ENCODE data around the gene PRAMEF5.
"Not testable (repeated sequence)": the region's sequence is repeated elsewhere in the genome, so short reads cannot be mapped to it uniquely, and the experiment has no call there.

The PRAMEF5 gene

DNA sequence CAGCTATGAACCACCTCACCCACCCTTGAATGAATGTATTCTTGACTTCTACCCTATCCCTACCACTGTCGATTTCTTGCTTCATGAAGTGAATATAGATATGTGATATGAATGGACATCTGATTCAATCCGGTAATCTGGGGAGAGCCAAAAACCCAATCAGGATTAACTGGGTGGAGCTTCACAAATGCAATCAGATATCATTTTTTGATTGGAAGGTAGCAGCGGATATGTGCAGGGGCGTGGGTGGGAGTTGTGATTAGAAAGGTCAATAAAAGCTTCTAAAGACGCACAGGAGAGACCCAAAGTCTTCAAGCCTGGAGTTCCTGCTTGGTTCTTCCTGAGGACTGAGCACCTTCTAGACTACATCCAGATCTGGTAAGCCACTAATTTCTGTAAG is at the start of gene PRAMEF5:
Gene PRAMEF5 (plus strand): TSS at position 301 of the 400 bp plus-strand sequence. CDS start 5,071 bp downstream, outside the sequence.
- DNase-seq (ENCODE audit: low read depth in 2 of 2): not testable (repeated sequence)

DNA sequence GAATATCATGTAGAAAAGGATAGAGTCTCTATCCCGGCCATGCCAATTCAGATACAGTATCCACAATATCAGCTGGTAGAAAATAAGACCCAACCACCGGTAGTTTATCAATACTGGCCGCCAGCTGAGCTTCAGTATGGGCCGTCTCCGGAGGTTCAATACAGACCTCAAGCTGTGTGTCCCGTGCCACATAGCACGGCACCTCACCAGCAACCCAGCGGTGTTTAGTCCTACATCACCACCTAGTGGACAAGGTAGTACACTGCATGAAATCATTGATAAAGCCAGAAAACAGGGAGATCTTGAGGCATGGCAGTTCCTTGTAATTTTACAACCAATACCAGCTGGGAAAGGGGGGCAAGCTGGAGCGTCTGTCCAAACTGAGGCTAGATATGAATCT is 45.3 kb upstream of the PRAMEF5 start:
- not testable (repeated sequence) for DNase-seq (ENCODE audit: low read depth in 2 of 2)

DNA sequence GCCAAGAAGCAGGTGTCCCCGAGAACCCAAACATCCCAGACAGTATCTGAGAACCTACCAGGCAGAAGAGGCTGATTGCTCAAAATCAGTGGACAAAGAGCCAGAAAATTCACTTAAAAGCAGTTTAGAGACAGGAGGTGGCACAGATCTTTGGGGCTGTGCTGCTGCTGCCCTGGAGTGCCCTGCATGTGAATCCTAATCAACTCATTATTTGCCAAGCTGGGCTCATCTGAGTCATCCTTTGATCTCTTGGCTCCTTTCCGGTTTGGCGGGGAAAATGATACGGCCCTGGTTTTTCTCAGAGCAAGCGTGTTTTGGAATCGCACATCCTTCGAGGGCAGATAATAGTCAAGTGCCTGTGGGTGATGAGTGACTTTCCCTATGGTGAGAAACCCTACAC is 37.4 kb upstream of the PRAMEF5 start:
- DNase-seq (ENCODE audit: low read depth in 2 of 2): not testable (repeated sequence)

DNA sequence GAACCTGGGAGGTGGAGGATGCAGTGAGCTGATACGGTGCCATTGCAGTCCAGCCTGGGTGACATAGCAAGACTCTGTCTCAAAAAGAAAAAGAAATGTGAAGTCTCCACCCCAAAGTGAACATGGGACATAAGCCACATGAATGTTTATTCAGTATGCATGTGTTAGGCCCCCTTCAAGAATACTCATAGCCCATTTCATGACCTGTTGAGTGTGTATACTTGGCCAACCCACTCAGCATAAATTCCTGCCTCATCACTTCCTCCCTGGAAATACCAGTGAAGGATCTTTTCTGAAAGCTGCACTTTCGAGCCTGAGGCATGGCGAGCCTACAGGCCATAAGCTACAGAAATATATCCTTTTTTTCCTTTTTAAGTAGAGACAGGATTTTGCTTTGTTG is 34.8 kb upstream of the PRAMEF5 start:
- not testable (repeated sequence) for DNase-seq (ENCODE audit: low read depth in 2 of 2)

DNA sequence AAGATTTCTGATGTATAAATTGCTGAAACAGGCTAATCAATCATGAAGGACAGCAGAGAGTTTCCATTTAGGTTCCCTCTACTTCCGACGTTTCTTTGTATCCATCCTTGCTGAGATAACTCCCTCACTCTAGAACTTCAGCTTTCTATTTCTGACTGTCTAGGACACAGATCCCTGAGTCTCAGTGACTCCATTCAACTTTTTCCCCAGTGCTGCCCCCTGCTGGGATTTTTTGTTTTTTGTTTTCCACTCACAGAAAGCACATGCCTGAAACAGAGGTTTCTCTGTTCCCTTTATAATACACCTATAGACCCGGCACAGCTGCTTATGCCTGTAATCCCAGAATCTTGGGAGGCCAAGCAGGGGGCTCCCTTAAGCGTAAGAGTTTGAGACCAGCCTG is 31.2 kb upstream of the PRAMEF5 start:
- not testable (repeated sequence) for DNase-seq (ENCODE audit: low read depth in 2 of 2)

DNA sequence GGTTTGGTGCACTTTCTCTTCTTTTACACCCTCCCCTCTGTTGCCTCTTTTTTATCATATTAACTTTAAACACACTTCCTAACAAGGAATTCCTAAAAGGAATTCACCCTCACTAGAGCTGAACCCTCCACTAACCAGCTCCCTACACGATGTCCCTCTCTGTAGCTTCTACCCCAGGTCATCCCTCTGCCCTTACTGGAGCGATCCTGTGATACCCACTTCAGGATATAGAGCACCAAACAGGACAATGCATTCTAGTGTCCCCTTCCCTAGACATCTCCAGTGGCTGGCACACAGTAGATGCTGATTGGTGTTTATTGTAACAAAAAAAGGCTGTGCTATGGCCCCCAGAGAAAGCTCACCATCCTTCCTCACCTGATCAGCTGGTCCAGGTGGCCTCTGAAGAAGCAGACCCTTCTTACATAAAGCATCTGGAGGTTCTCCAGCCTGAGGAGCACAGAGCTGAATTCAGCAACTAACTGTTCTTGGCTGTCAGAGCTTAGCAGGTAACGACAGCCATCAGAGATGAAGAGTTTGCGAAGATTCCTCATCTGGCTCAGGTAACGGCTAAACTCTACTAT is 29.4 kb upstream of the PRAMEF5 start:
- no peak for DNase-seq (ENCODE audit: low read depth in 2 of 2)

DNA sequence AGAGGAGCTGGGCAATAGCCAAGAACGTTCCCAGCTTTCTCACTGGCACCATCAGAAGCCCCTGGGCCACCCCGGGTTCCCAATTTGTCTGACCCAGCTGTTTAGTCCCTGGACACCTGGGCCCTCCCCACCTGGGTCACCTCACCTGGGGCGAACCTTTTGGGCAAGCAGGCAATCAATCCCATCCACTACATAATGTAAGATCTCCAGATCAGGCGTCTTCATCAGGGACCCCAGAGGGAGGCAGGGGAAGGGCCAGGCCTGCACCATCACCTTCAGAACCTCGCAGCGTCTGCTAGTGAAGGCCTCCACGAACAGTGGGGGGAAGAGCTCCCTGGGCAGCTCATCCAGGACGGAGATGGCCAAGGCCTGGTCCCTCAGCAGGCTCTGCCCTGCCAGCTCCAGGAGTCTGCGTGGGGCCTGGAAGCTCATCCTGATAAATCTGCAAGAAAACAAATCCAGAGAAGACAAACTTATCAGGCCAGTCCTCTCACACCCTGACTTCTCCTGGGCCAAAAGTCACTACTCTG is 28.3 kb upstream of the PRAMEF5 start, which contains the start of gene PRAMEF18:
Gene PRAMEF18 (minus strand): TSS at position 480 of the 530 bp plus-strand sequence. CDS start 48 bp downstream, at position 432.
- not testable (repeated sequence) for DNase-seq (ENCODE audit: low read depth in 2 of 2)

DNA sequence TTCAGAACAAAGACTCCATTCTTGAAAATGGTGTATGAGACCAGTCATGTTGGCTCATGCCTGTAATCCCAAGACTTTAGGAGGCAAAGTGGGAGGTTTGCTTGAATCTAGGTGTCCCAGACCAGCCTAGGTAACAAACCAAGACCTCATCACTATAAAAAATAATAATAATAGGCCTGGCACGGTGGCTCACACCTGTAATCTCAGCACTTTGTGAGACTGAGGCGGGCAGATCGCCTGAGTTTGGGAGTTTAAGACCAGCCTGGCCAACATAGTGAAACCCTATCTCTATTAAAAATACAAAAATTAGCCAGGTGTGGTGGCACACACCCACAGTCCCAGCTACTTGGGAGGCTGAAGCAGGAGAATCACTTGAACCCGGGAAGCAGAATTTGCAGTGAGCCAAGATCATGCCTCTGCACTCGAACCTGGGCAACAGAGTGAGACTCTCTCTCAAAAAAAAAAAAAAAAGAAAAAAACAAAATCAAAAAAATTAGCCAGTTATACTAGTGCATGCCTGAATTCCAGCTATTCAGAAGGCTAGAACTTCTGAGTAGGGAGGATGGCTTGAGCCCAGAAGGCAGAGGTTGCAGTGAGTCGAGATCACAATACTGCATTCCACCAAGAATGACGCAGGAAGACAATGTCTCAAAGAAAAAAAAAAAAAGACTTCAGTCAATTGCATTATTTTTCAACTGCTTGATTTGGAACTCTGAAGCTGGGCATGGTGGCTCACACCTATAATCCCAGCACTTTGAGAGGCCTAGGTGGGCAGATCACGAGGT is 26.5 kb upstream of the PRAMEF5 start:
- DNase-seq (ENCODE audit: low read depth in 2 of 2): not testable (repeated sequence)

DNA sequence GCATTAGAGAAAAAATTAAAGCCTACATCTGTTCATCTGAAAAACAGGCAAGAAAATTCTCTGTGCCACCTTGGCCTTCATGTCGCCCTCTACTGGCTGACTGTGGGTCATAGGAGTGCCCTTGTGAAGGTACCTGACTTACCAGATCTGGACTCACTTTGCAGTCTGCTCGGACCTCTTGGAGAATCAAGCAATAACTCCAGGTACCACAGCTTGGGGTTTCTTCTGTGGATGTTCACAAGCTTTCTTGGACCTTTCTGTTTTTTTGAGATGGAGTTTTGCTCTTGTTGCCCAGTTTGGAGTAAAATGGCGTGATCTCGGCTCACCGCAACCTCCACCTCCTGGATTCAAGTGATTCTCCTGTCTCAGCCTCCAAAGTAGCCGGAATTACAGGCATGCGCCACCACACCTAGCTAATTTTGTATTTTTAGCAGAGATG is 25.6 kb upstream of the PRAMEF5 start:
- DNase-seq (ENCODE audit: low read depth in 2 of 2): peak in 1 of 2 donors; percentile 25

DNA sequence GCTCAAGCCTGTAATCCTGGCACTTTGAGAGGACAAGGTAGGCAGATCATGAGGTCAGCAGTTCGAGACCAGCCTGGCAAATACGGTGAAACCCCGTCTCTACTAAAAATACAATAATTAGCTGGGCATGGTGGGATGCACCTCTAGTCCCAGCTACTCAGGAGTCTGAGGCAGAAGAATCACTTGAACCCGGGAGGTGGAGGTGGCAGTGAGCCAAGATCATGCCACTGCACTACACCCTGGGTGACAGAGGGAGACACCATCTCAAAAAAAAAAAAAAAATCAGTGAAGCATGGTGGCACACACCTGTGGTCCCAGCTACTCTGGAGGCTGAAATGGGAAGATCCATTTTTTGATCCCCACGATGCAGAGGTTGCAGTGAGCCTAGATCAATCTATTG is 23.9 kb upstream of the PRAMEF5 start:
- DNase-seq (ENCODE audit: low read depth in 2 of 2): not testable (repeated sequence)

DNA sequence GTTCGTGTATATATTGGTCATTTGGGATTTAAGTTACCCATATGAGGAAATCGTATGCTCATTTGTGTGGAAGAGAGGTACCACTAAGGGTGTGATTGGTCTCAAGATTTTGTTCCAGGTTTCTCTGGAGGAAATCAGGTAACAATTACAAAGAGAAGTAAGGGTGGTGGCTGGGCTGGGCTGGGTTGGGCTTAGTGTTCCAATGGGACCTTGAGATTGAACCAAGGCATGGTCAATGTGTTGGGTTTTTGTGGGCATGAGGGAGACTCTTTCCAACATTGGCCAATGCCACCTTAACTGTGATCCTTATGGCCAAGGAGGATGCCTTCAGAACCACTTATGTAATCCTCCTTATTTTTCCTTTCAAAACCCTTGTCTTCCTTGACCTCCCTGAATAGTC is 23.4 kb upstream of the PRAMEF5 start:
- DNase-seq (ENCODE audit: low read depth in 2 of 2): not testable (repeated sequence)

DNA sequence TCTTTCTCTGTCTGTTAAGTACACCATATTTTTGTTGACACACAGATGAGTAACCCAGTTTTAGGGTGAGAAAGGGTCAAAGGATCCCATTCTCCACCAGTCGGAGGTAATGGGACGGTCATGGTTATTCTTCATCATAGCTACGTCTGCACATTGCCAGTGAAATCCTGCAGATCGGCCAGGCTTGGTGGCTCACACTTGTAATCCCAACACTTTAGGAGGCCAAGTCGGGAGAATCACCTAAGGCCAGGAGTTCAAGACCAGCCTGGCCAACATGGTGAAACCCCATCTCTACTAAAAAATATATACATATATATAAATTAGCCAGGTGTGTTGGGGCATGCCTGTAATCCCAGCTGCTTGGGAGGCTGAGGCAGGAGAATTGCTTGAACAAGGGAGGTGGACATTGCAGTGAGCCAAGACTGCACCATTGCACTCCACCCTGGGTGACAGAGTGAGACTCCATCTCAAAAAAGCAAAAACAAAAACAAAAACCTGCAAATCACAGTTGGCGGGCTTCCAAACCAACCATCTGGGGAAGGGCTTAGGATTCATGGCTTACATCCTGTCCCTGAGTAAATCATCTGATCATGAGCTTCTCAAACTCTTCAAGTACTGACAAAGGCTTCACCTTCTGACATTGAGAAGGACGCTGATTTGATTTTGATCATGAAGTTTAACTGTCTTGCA is 22.8 kb upstream of the PRAMEF5 start:
- DNase-seq (ENCODE audit: low read depth in 2 of 2): not testable (repeated sequence)

DNA sequence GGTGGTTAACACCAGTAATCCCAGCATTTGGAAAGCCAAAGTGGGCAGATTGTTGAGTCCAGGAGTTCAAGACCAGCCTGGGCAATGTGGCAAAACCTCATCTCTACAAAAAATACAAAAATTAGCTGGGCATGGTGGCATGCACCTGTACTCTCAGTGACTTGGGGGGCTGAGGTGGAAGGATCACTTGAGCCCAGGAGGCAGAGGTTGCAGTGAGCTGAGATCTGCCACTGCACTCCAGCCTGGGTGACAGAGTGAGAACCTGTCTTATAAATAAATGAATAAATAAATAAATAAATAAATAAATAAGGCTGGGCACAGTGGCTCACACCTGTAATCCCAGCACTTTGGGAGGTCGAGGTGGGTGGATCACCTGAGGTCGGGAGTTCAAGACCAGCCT is 21.9 kb upstream of the PRAMEF5 start:
- DNase-seq (ENCODE audit: low read depth in 2 of 2): not testable (repeated sequence)

DNA sequence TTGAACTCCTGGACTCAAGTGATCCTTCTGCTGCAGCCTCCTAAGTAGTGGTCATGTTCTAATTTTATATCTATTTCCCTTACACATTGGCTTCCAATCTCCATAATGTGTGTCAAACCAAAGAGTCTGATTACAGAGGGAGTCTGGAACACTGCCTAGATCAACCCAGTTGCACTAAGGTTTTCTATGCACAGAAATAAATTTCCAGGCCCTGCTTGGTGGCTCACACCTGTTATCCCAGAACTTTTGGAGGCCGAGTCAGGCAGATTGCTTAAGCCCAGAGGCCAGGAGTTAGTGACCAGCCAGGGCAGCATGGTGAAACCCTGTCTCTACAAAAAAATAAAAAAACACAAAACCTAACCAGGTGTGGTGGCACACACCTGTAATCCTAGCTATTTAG is 19.9 kb upstream of the PRAMEF5 start:
- not testable (repeated sequence) for DNase-seq (ENCODE audit: low read depth in 2 of 2)

DNA sequence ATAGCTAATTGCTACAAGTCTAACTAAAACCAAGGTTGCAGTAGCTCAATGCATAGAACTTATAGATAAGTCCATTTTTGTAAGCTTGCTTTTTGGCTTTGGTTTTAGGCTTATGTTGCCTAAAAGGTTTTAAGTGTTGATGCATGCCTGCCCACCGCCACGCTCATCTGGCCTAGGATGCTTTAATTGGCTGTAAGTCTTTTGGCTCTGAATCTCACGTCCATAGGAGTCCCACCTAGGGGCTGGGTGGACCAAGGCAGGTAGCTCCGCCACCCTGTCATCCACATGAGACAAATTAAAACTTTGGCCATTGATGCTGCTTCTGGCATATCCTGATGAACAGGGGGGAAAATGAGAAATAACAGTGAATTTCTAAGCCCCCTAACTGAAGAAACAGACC is 16.4 kb upstream of the PRAMEF5 start:
- not testable (repeated sequence) for DNase-seq (ENCODE audit: low read depth in 2 of 2)

DNA sequence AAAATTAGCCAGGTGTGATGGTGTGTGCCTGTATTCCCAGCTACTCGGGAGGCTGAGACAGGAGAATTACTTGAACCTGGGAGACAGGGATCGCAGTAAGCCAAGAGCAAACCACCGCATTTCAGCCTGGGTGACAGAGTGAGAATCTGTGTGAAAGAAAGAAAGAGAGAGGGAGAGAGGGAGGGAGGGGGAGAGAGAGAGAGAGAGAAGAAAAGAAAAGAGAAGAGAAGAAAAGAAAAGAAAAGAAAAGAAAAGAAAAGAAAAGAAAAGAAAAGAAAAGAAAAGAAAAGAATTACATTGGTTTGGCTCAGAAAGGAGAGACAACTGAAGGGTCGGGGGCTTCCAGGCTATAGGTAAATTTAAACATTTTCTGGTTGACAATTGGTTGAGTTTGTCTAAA is 14.4 kb upstream of the PRAMEF5 start:
- not testable (repeated sequence) for DNase-seq (ENCODE audit: low read depth in 2 of 2)

DNA sequence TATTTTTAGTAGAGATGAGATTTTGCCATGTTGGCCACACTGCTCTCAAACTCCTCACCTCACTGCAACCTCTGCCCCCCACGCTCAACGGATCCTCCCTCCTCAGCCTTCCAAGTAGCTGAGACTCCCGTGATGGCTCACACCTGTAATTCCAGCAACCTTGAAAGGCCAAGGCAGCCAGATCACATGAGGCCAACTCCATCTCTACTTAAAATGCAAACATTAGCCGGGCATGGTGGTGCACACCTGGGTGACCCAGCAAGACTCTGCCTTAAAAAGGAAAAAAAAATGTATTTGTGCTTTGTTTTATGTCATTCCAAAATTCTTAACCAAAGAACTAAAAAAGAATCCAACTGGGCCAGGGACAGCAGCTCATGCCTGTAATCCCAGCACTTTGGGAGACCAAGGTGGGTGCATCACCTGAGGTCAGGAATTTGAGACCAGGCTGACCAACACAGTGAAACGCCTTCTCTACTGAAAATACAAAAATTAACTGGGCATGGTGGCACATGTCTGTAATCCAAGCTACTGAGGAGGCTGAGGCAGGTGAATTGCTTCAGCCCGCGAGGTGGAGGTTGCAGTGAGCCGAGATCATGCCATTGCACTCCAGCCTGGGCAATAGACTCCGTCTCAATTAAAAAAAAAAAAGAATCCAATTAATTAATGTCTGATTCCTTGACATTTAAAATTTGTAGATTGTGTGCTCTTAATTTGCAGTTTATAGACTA is 10.3 kb upstream of the PRAMEF5 start:
- DNase-seq (ENCODE audit: low read depth in 2 of 2): not testable (repeated sequence)

DNA sequence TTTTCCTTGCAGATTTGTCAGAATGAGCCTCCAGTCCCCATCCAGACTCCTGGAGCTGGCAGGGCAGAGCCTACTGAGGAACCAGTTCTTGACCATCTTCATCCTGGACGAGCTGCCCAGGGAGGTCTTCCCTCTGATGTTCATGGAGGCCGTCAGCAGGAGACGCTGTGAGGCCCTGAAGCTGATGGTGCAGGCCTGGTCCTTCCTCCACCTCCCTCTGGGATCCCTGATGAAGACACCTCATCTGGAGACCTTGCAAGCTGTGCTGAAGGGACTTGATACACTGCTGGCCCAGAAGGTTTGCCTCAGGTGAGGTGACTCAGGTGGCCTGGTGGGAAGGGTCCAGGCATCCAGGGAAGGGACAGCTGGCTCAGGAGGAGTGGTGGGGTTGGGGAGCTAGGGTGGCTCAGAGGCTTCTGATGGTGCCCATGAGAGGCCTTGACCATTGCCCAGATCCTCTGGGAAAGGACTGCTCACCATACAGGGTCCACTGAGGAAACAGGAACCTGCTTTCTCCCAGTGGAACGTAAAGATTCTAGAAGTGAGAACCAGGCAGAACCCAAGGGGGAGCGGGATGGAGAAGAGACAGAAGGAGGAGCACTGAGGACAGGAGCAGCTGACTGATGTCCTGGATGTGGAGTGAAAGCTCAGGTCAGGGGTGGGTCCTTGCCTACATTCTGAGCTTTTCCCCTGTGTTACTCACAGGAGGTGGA is 8.0 kb upstream of the PRAMEF5 start:
- DNase-seq (ENCODE audit: low read depth in 2 of 2): not testable (repeated sequence)

DNA sequence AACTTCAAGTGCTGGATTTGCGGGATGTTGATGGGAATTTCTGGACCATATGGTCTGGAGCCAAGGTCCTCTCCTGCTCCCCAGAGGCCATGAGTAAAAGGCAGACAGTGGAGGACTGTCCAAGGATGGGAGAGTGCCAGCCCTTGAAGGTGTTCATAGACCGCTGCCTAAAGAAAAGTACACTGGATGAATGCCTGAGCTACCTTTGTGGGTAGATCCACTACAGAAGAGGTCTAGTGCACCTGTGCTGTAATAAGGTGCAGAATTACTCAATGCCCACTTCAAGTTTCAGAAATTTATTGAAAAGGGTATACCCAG is 7.5 kb upstream of the PRAMEF5 start:
- DNase-seq (ENCODE audit: low read depth in 2 of 2): not testable (repeated sequence)

DNA sequence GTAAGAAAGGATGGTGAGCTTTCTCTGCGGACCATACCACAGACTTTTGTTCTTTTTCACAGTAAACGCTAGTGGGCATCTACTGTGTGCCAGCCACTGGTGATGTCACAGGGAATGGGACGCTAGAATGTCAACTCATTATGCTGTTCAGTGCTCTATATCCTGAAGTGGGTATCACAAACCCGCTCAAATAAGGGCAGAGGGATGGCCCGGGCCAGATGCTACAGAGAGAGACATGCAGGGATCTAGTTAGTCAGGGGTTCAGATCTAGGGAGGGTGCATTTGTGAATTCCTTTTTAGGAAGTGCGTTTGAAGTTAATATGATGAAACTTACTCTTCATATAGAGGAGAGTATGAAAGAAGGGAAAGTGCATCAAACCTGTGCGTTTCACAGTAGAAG is 6.9 kb upstream of the PRAMEF5 start:
- not testable (repeated sequence) for DNase-seq (ENCODE audit: low read depth in 2 of 2)

DNA sequence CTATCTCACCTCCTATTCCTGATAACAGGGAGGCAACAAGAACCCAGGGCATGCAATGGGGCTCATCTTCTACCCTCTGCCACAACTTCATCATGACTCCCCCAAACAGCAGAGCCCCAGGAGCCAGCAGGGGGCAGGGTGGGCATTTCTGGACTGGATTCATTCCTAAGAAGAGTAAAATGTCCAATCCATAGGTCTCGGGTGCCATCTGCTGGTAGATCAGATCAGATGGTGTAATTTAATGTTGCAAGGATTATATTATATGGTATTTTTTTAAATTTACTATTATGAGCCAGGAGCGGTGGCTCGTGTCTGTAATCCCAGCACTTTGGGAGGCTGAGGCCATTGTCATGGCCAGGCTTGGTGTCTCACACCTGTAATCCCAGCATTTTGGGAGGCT is 11.1 kb downstream of the PRAMEF5 start:
- DNase-seq (ENCODE audit: low read depth in 2 of 2): not testable (repeated sequence)
